Glutamatergic neuron (in vitro differentiated cells): ENCODE data around the gene TAPBP. TPM values are rescaled to one million over a fixed set of nuclear protein-coding genes. Genes with fewer than 3 reads are reported as not detected.
A peak's percentile ranks its signal among the peaks of the same experiment; 100 is the strongest.
"Not testable (repeated sequence)": the region's sequence is repeated elsewhere in the genome, so short reads cannot be mapped to it uniquely, and the experiment has no call there.

ENCODE experiments used
- DNase-seq: peaks from one replicate; pipeline ENCODE4 v3.0.0; 2022
- H3K27ac Mint-ChIP-seq: one replicate; pipeline ENCODE4 v1.8.0; 2020; ENCODE audit warnings: mild to moderate bottlenecking, mixed read lengths, inconsistent platforms; ENCODE audit not compliant: unreplicated experiment
- H3K27me3 Mint-ChIP-seq: one replicate; pipeline ENCODE4 v1.8.0; 2020; ENCODE audit warnings: mild to moderate bottlenecking, moderate library complexity, mixed read lengths, inconsistent platforms; ENCODE audit not compliant: unreplicated experiment
- H3K36me3 Mint-ChIP-seq: one replicate; pipeline ENCODE4 v1.8.0; 2020; ENCODE audit warnings: mild to moderate bottlenecking, mixed read lengths, inconsistent platforms; ENCODE audit not compliant: unreplicated experiment
- H3K4me1 Mint-ChIP-seq: one replicate; pipeline ENCODE4 v1.8.0; 2020; ENCODE audit warnings: mild to moderate bottlenecking, low read depth, mixed read lengths, inconsistent platforms; ENCODE audit not compliant: unreplicated experiment
- H3K4me3 Mint-ChIP-seq: one replicate; pipeline ENCODE4 v1.8.0; 2020; ENCODE audit warnings: mild to moderate bottlenecking, mixed read lengths, inconsistent platforms; ENCODE audit not compliant: unreplicated experiment
- H3K9me3 Mint-ChIP-seq: one replicate; pipeline ENCODE4 v1.8.0; 2020; ENCODE audit warnings: mild to moderate bottlenecking, moderate library complexity, mixed read lengths, inconsistent platforms; ENCODE audit not compliant: unreplicated experiment
- total RNA-seq: library from RNA; stranded (reverse); fragmentation: NEBNext Ultra II Directional; extraction: Animal tissue kit (Norgen Biotek cat#: 25700); gene quantifications from one replicate; pipeline ENCODE4 v1.2.1, GENCODE V29; 2021; ENCODE audit not compliant: unreplicated experiment
- TF ChIP-seq, protein P1 (sequence below): fragments of 200-600 bp; sonication (generic); IDR thresholded peaks from one replicate; pipeline ENCODE4 v1.5.0; 2021; ENCODE audit not compliant: partially characterized antibody, unreplicated experiment

TAPBP gene
- total RNA-seq, 1 donor from 2014 or later, result 4.7 TPM

GRCh38 chr6:33271117-33271467, 42.8 kb downstream of the TAPBP start:
- Mint-ChIP-seq H3K4me1 (peaks cover 22% of the 10 kb centered on the region), H3K4me3 (peak overlapping the region; percentile 98), H3K27ac (peak overlapping the region; percentile 100), H3K27me3 (peaks cover 9% of the 10 kb centered on the region), H3K36me3 (no peaks in the 10 kb centered on the region), H3K9me3 (peaks cover 4% of the 10 kb centered on the region)
- TF ChIP-seq, protein P1, sequence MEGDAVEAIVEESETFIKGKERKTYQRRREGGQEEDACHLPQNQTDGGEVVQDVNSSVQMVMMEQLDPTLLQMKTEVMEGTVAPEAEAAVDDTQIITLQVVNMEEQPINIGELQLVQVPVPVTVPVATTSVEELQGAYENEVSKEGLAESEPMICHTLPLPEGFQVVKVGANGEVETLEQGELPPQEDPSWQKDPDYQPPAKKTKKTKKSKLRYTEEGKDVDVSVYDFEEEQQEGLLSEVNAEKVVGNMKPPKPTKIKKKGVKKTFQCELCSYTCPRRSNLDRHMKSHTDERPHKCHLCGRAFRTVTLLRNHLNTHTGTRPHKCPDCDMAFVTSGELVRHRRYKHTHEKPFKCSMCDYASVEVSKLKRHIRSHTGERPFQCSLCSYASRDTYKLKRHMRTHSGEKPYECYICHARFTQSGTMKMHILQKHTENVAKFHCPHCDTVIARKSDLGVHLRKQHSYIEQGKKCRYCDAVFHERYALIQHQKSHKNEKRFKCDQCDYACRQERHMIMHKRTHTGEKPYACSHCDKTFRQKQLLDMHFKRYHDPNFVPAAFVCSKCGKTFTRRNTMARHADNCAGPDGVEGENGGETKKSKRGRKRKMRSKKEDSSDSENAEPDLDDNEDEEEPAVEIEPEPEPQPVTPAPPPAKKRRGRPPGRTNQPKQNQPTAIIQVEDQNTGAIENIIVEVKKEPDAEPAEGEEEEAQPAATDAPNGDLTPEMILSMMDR, result peak; percentile 20
- no peak for DNase-seq

DNA sequence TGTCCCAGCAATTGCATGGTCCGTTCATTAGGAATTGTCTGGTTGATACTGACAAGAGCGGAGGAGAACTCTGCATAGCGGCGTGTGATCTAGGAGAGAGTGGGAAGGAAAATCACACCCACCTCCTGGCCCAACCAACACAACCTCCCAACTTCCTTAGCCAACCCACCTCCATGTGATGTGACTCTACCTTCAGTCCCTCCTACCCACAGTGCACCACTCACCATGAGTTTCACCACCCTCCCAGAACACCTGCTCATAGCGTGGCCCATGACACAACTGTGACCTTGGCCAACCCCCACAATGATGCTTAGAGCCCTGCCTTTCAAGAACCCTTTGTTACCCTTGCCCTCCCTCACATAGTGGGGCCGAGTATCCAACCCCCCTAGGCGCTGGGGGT, 49.9 kb downstream of the TAPBP start:
- Mint-ChIP-seq H3K27me3 (peaks cover 5% of the 10 kb centered on the region), H3K27ac (no peak overlapping the region), H3K4me1 (peaks cover 3% of the 10 kb centered on the region), H3K9me3 (no peaks in the 10 kb centered on the region), H3K36me3 (no peaks in the 10 kb centered on the region), H3K4me3 (no peak overlapping the region)
- no peak for DNase-seq
- TF ChIP-seq, protein P1, result no peak

DNA sequence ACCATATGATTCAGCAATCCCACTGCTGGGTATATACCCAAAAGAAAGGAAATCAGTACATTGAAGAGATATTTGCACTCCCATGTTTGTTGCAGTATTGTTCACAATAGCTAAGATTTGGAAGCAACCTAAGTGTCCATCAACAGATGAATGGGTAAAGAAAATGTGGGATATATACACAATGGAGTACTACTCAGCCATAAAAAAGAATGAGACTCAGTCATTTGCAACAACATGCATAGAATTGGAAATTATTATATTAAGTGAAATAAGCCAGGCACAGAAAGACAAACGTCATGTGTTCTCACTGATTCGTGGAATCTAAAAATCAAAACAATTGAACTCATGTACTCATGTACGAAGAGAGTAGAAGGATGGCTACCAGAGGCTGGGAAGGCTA, 51.4 kb downstream of the TAPBP start:
- not testable (repeated sequence) for DNase-seq, H3K27ac Mint-ChIP-seq, H3K36me3 Mint-ChIP-seq, H3K4me1 Mint-ChIP-seq, H3K4me3 Mint-ChIP-seq, H3K9me3 Mint-ChIP-seq, H3K27me3 Mint-ChIP-seq

DNA sequence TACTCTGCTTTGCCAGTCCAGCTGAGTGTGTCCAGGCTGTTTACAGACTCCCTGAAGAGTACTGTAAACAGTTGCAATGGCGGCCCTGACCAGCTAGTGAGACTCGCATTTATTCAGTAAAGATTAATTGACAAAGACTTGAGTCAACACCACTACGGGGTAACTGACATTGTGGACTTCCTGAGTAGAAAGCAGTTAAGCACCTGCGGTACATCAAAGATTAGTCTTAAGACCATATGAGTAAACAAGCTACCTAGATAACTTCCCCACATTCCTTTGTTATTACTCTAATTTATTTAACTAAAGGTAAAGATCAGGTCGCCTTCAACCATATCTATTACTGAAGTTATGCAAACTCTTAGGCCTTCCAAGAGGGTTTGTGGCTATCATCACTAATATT, 54.8 kb downstream of the TAPBP start:
- H3K4me3 Mint-ChIP-seq, result no peak overlapping the region
- H3K27me3 Mint-ChIP-seq, result peaks cover 4% of the 10 kb centered on the region
- no peaks in the 10 kb centered on the region for H3K9me3 Mint-ChIP-seq
- TF ChIP-seq, protein P1, result no peak
- no peak for DNase-seq
- H3K36me3 Mint-ChIP-seq, result no peaks in the 10 kb centered on the region
- no peak overlapping the region for H3K27ac Mint-ChIP-seq
- H3K4me1 Mint-ChIP-seq, result peaks cover 3% of the 10 kb centered on the region

DNA sequence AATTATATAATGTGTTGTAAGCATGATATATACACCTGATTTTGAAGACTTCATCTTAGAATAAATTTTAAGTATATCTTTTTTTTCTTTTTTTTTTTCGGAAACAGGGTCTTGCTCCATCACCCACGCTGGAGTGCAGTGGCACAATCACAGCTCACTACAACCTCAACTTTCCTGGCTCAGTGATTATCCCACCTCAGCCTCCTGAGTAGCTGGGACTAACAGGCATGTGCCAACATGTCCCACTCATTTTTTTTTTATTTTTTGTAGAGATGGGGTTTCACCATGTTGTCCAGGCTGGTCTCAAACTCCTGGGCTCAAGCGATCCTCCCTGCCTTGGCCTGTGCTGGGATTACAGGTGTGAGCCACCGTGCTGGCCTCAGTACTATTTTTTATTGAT, 59.3 kb downstream of the TAPBP start:
- DNase-seq, result no peak
- Mint-ChIP-seq H3K4me1 (peaks cover 10% of the 10 kb centered on the region), H3K36me3 (no peaks in the 10 kb centered on the region), H3K27ac (no peak overlapping the region), H3K27me3 (peaks cover 4% of the 10 kb centered on the region), H3K4me3 (no peak overlapping the region), H3K9me3 (peaks cover 1% of the 10 kb centered on the region)
- TF ChIP-seq, protein P1, result no peak

- DNase-seq, result no peak
- H3K36me3 Mint-ChIP-seq, result no peaks in the 10 kb centered on the region
- peaks cover 18% of the 10 kb centered on the region for H3K4me1 Mint-ChIP-seq
- peaks cover 3% of the 10 kb centered on the region for H3K9me3 Mint-ChIP-seq
- H3K27ac Mint-ChIP-seq, result no peak overlapping the region
- TF ChIP-seq, protein P1, result no peak
- H3K27me3 Mint-ChIP-seq, result peaks cover 8% of the 10 kb centered on the region
- H3K4me3 Mint-ChIP-seq, result no peak overlapping the region
Measured at GRCh38 chr6:33252759-33253158, 61.1 kb downstream of the TAPBP start.
